Measurements from ENCODE around the gene PRRG1.
"Not testable (repeated sequence)": the region's sequence is repeated elsewhere in the genome, so short reads cannot be mapped to it uniquely, and the experiment has no call there.

PRRG1 gene

GRCh38 chrX:37349221-37350033, at the start of gene PRRG1:
PRRG1 (plus strand) TSS chrX:37349364; CDS start chrX:37406250, 56,886 bp downstream.
- TF ChIP-seq ZFX (IDR thresholded peaks at IDR 0.05) = no peak
- TF ChIP-seq CTCF (conservative IDR thresholded peaks at IDR 0.05) = no peak
- H3K27ac ChIP-seq = peak within 1 kb of the TSS; percentile 82

- TF ChIP-seq ZFX (IDR thresholded peaks at IDR 0.05) (no peak), CTCF (conservative IDR thresholded peaks at IDR 0.05) (no peak)
- H3K27ac ChIP-seq = no peak overlapping the region
Measured at GRCh38 chrX:37302569-37302968, 46.6 kb upstream of the PRRG1 start.

- not testable (repeated sequence) for H3K27ac ChIP-seq
Measured at GRCh38 chrX:37305238-37305637, 43.9 kb upstream of the PRRG1 start.

GRCh38 chrX:37314531-37314930, 34.6 kb upstream of the PRRG1 start:
- H3K27ac ChIP-seq = no peak overlapping the region
- no peak for TF ChIP-seq ZFX (IDR thresholded peaks at IDR 0.05)
- no peak for TF ChIP-seq CTCF (conservative IDR thresholded peaks at IDR 0.05)

GRCh38 chrX:37315511-37316248, 33.5 kb upstream of the PRRG1 start:
- TF ChIP-seq ZFX (IDR thresholded peaks at IDR 0.05) = no peak
- no peak overlapping the region for H3K27ac ChIP-seq

- no peak overlapping the region for H3K27ac ChIP-seq
- TF ChIP-seq ZFX (IDR thresholded peaks at IDR 0.05) = no peak
- TF ChIP-seq CTCF (conservative IDR thresholded peaks at IDR 0.05) = no peak
Measured at GRCh38 chrX:37320541-37321203, 28.5 kb upstream of the PRRG1 start.

GRCh38 chrX:37330642-37331041, 18.5 kb upstream of the PRRG1 start:
- TF ChIP-seq CTCF (conservative IDR thresholded peaks at IDR 0.05) (no peak), ZFX (IDR thresholded peaks at IDR 0.05) (no peak)

GRCh38 chrX:37331546-37331945, 17.6 kb upstream of the PRRG1 start:
- no peak for TF ChIP-seq CTCF (conservative IDR thresholded peaks at IDR 0.05)
- H3K27ac ChIP-seq = no peak overlapping the region

More at GRCh38 chrX:37330642-37331041, 18.5 kb upstream of the PRRG1 start:
- no peak overlapping the region for H3K27ac ChIP-seq
